HCT116 (cell line): ENCODE data around the gene DMD.

Experiments
- EGR1 ChIP-seq: IDR thresholded peaks from 2 replicates; pipeline ENCODE4 v1.6.1; 2012; ENCODE audit warnings: low read depth
- EZH2 ChIP-seq: fragments of 200-600 bp; sonication (generic); IDR thresholded peaks from 2 replicates; pipeline ENCODE4 v1.6.1; 2017; ENCODE audit warnings: antibody characterized with exemption, mixed run types
- EZH2phosphoT487 ChIP-seq: fragments of 200-600 bp; IDR thresholded peaks from 2 replicates; pipeline ENCODE4 v1.6.1; 2018; ENCODE audit warnings: antibody characterized with exemption, borderline replicate concordance
- FOSL1 ChIP-seq: IDR thresholded peaks from 2 replicates; pipeline ENCODE4 v1.6.1; 2012; ENCODE audit warnings: low read depth
- JUND ChIP-seq: IDR thresholded peaks from 2 replicates; pipeline ENCODE4 v1.6.1; 2012
- POLR2A ChIP-seq: IDR thresholded peaks from 2 replicates; pipeline ENCODE4 v1.7.0; 2011; ENCODE audit warnings: borderline replicate concordance; ENCODE audit not compliant: insufficient read depth, insufficient read length; ENCODE audit errors: extremely low read depth
- RAD21 ChIP-seq: IDR thresholded peaks from 2 replicates; pipeline ENCODE4 v1.6.1; 2012; ENCODE audit warnings: low read depth, mild to moderate bottlenecking
- SP1 ChIP-seq: IDR thresholded peaks from 2 replicates; pipeline ENCODE4 v1.6.1; 2012; ENCODE audit warnings: low read depth
- YY1 ChIP-seq: IDR thresholded peaks from 2 replicates; pipeline ENCODE4 v1.6.1; 2011; ENCODE audit warnings: low read length, low read depth, moderate library complexity, mild to moderate bottlenecking; ENCODE audit not compliant: insufficient replicate concordance; ENCODE audit errors: extremely low read depth
- ZFX ChIP-seq: fragments of 450-650 bp; IDR thresholded peaks from 2 replicates; pipeline ENCODE4 v1.6.1; 2017
- TF ChIP-seq, protein P1 (sequence below), 3 experiments: fragments of 200-600 bp in 1 of 3; sonication (generic) in 1 of 3; IDR thresholded peaks in 2 of 3; conservative IDR thresholded peaks in 1 of 3; 2 replicates each; pipeline ENCODE4 v1.5.1; 2012 to 2017; ENCODE audit warnings: low read depth in 2 of 3, low read length in 2 of 3, antibody characterized with exemption in 1 of 3, borderline replicate concordance in 1 of 3, control low read depth in 1 of 3, mild to moderate bottlenecking in 1 of 3, mixed read lengths in 1 of 3, mixed run types in 1 of 3, moderate library complexity in 1 of 3; ENCODE audit not compliant: insufficient read depth in 1 of 3
- TF ChIP-seq, protein P2 (sequence below): IDR thresholded peaks from 2 replicates; pipeline ENCODE4 v1.6.1; 2012; ENCODE audit warnings: low read depth
- TF ChIP-seq, protein P3 (sequence below): IDR thresholded peaks from 2 replicates; pipeline ENCODE4 v1.6.1; 2012

DNA sequence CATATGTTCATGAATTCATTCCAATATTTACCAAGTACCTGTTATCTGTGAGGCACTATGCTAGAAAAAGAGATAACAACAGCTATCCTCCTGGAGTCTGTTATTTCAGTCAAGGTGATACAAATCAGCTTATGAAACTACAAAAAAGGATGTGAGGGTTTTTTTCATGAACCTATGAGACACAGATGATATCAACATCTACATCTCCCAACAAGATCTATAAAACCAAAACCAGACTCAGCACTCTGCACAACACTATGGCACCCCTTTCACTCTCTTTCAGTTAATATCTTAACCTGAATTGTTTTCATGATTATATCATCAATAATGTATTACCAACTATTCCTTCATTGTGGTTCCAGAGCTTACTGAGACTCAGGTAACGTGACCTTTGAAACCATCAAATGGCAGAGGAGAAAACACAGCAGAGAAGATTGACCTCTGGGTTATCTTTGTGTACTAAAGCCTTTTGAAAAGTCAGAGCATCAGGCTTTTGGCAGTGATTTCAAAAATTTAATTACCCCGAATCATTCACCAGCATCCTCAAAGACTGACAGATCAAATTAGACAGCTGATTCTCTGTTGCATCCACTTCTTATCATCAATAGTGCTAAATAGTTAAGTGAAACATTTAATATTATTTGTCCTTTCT is 1894.9 kb downstream of the DMD start:
- TF ChIP-seq, protein P1, sequence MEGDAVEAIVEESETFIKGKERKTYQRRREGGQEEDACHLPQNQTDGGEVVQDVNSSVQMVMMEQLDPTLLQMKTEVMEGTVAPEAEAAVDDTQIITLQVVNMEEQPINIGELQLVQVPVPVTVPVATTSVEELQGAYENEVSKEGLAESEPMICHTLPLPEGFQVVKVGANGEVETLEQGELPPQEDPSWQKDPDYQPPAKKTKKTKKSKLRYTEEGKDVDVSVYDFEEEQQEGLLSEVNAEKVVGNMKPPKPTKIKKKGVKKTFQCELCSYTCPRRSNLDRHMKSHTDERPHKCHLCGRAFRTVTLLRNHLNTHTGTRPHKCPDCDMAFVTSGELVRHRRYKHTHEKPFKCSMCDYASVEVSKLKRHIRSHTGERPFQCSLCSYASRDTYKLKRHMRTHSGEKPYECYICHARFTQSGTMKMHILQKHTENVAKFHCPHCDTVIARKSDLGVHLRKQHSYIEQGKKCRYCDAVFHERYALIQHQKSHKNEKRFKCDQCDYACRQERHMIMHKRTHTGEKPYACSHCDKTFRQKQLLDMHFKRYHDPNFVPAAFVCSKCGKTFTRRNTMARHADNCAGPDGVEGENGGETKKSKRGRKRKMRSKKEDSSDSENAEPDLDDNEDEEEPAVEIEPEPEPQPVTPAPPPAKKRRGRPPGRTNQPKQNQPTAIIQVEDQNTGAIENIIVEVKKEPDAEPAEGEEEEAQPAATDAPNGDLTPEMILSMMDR (IDR thresholded peaks at IDR 0.05 in 2 of 3, conservative IDR thresholded peaks at IDR 0.05 in 1 of 3; ENCODE audit: borderline replicate concordance in 1 of 3, insufficient read depth in 1 of 3, low read depth in 2 of 3, low read length in 2 of 3) = no peak
- TF ChIP-seq POLR2A (no peak), EZH2phosphoT487 (no peak), YY1 (no peak), EGR1 (no peak), JUND (no peak), EZH2 (no peak), SP1 (no peak), ZFX (no peak), FOSL1 (no peak), RAD21 (no peak)
- TF ChIP-seq, protein P2, sequence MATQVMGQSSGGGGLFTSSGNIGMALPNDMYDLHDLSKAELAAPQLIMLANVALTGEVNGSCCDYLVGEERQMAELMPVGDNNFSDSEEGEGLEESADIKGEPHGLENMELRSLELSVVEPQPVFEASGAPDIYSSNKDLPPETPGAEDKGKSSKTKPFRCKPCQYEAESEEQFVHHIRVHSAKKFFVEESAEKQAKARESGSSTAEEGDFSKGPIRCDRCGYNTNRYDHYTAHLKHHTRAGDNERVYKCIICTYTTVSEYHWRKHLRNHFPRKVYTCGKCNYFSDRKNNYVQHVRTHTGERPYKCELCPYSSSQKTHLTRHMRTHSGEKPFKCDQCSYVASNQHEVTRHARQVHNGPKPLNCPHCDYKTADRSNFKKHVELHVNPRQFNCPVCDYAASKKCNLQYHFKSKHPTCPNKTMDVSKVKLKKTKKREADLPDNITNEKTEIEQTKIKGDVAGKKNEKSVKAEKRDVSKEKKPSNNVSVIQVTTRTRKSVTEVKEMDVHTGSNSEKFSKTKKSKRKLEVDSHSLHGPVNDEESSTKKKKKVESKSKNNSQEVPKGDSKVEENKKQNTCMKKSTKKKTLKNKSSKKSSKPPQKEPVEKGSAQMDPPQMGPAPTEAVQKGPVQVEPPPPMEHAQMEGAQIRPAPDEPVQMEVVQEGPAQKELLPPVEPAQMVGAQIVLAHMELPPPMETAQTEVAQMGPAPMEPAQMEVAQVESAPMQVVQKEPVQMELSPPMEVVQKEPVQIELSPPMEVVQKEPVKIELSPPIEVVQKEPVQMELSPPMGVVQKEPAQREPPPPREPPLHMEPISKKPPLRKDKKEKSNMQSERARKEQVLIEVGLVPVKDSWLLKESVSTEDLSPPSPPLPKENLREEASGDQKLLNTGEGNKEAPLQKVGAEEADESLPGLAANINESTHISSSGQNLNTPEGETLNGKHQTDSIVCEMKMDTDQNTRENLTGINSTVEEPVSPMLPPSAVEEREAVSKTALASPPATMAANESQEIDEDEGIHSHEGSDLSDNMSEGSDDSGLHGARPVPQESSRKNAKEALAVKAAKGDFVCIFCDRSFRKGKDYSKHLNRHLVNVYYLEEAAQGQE = no peak
- TF ChIP-seq, protein P3, sequence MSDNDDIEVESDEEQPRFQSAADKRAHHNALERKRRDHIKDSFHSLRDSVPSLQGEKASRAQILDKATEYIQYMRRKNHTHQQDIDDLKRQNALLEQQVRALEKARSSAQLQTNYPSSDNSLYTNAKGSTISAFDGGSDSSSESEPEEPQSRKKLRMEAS = no peak
